ENCODE data around the gene RBM41.

The RBM41 gene

DNA sequence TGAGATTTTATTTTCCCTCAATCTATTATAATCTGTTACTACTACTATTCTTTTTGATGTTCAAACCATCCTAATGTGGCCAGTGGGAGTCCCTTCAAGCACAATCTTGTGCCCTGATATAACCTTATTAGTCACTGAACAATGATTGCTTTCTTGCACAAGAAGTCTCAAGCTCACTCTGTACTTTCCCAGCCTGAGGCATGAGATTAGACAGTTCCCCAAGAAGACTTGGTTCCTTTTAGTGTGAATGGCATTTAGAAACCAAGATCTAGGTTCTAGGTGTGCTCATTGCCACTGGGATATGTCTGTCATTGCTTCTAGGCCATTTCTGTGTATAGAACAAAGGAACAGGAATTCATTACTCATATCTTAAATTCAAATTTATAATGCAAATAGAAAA is 28.0 kb upstream of the RBM41 start:
- in situ Hi-C loops (cut with HindIII; ENCODE audit: low sequenced_read_pairs), result no loop called here
- no peak overlapping the region for H3K4me3 ChIP-seq (ENCODE audit: low read depth, low read length)
- no peak for DNase-seq (ENCODE audit: low read depth)
- TF ChIP-seq, protein P1, sequence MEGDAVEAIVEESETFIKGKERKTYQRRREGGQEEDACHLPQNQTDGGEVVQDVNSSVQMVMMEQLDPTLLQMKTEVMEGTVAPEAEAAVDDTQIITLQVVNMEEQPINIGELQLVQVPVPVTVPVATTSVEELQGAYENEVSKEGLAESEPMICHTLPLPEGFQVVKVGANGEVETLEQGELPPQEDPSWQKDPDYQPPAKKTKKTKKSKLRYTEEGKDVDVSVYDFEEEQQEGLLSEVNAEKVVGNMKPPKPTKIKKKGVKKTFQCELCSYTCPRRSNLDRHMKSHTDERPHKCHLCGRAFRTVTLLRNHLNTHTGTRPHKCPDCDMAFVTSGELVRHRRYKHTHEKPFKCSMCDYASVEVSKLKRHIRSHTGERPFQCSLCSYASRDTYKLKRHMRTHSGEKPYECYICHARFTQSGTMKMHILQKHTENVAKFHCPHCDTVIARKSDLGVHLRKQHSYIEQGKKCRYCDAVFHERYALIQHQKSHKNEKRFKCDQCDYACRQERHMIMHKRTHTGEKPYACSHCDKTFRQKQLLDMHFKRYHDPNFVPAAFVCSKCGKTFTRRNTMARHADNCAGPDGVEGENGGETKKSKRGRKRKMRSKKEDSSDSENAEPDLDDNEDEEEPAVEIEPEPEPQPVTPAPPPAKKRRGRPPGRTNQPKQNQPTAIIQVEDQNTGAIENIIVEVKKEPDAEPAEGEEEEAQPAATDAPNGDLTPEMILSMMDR (IDR thresholded peaks at IDR 0.05; ENCODE audit: low read depth, low read length, missing control alignments), result no peak

DNA sequence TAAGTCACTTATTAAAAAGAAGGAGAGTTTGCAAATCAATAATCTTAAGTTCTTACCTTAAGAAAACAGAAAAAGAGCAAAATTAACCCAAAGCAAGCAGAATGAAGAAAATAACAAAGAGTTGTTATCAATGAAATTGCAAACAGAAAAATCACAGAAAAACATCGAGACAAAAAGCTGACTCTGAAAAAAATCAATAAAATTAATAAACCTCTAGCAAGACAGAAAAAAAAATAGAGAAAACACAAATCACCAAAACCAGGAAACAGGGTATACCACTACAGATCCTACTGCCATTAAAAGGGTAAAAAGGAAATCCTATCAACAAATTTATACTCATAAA is 17.3 kb upstream of the RBM41 start:
- no peak for DNase-seq (ENCODE audit: low read depth)
- in situ Hi-C loops (cut with HindIII; ENCODE audit: low sequenced_read_pairs), result no loop called here
- H3K4me3 ChIP-seq (ENCODE audit: low read depth, low read length), result no peak overlapping the region
- TF ChIP-seq, protein P1 (IDR thresholded peaks at IDR 0.05; ENCODE audit: low read depth, low read length, missing control alignments), result no peak

DNA sequence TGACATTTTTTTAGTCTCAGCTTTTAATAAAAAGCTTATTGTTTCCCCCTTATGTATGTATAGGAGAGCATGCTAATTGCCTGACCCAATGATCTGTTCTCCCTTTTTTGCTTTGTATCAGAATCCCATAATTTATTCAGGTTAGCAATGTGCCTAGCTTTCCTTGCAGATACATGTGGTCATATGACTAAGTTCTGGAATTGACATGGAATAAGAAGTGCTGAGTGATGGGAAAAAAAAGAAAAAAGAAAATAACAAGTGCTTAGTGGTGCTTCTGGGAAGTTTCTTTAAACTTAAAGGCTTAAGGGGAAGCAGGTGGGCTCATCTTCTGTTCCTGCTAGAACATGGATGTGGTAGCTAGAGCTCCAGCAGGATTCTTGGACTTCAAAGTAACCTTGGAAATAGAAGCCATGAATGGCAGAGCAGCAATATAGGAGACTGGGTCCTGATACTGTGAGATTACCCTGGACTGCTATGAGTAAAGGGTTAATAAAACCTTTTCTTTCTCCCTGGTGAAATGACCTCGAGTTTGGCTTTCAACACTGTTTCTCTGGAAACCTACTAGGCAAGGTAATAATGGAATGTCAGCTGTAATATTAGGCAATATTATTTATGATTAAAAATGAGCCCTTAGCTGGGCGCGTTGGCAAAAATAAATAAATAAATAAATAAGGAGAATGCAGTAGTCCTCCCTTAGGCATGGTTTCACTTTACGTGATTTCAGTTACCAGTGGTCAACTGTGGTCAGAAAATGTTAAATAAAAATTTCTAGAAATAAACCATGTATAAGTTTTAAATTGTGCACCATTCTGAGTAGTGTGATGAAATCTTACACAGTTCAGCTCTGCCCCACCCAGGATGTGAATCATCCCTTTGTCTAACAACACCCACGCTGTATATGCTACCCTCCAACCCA is 16.7 kb upstream of the RBM41 start:
- TF ChIP-seq, protein P1 (IDR thresholded peaks at IDR 0.05; ENCODE audit: low read depth, low read length, missing control alignments), result no peak
- in situ Hi-C loops (cut with HindIII; ENCODE audit: low sequenced_read_pairs), result no loop called here
- no peak overlapping the region for H3K4me3 ChIP-seq (ENCODE audit: low read depth, low read length)
- no peak for DNase-seq (ENCODE audit: low read depth)

DNA sequence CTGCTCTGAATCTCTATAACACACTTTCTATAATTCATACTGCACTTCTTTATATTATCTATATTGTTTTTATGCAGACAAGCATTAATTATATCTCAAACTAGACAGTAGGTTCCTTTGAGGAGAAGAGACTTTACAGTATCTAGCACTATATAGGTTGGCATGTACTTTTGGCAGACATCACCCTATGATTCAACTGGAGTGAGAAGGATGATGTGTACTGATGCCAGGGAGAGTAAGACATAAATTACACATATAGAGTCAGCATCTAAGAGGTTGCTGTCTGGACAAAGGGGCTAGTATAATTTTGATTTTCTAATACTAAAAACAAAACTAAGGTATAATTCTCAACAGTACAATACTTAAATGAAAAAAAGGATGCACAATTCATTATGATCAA is 5.1 kb upstream of the RBM41 start:
- in situ Hi-C loops (cut with HindIII; ENCODE audit: low sequenced_read_pairs), result no loop called here
- TF ChIP-seq, protein P1 (IDR thresholded peaks at IDR 0.05; ENCODE audit: low read depth, low read length, missing control alignments), result no peak
- no peak overlapping the region for H3K4me3 ChIP-seq (ENCODE audit: low read depth, low read length)
- no peak for DNase-seq (ENCODE audit: low read depth)

DNA sequence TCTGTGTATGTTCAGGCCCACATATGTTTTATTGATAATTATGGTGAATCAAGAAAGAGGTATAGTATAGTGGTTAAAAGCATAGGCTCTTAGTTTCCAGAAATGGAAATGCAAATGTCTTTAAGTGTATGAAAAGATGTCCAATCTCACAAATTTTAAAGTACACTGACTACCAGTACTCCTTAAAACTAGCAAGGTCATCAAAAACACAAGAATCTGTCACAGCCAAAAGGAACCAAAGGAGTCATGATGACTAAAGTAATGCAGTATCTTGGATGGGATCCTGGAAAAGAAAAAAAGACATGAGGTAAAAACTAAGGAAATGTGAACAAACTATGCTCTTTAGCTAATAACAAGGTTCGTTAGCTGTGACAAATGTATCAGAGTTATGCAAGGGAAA is 661 bp upstream of the RBM41 start:
- in situ Hi-C loops (cut with HindIII; ENCODE audit: low sequenced_read_pairs), result no loop called here
- TF ChIP-seq, protein P1 (IDR thresholded peaks at IDR 0.05; ENCODE audit: low read depth, low read length, missing control alignments), result no peak
- H3K4me3 ChIP-seq (ENCODE audit: low read depth, low read length), result no peak overlapping the region

DNA sequence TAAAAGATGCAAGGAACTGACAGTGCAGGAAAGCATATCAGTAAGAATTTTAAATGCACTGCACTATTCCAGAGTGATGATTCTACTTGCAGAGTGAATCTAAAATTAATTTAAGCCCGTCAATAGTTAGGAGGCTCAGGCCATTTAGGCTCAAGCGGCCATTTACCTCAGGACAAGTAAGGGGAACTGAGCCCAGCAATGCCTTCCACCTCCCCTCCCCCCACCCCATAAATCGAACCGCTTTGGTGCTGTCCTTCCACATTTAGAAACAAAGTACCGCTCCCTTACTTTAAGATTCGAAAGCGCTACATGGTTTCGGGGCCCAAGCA is 665 bp downstream of the RBM41 start:
- in situ Hi-C loops (cut with HindIII; ENCODE audit: low sequenced_read_pairs), result no loop called here
- TF ChIP-seq, protein P1 (IDR thresholded peaks at IDR 0.05; ENCODE audit: low read depth, low read length, missing control alignments), result no peak
- H3K4me3 ChIP-seq (ENCODE audit: low read depth, low read length), result peak overlapping the region; percentile 65
- DNase-seq (ENCODE audit: low read depth), result no peak

More for the DNA sequence above, 661 bp upstream of the RBM41 start:
- no peak for DNase-seq (ENCODE audit: low read depth)
